SIG-M5 (cell line): ENCODE results near the gene TIMM21.

Source experiments
- DNase-seq: peaks from one replicate; lab custom pipeline; 2025; lab: John Stamatoyannopoulos, UW

The TIMM21 gene, protein sequence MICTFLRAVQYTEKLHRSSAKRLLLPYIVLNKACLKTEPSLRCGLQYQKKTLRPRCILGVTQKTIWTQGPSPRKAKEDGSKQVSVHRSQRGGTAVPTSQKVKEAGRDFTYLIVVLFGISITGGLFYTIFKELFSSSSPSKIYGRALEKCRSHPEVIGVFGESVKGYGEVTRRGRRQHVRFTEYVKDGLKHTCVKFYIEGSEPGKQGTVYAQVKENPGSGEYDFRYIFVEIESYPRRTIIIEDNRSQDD

DNA sequence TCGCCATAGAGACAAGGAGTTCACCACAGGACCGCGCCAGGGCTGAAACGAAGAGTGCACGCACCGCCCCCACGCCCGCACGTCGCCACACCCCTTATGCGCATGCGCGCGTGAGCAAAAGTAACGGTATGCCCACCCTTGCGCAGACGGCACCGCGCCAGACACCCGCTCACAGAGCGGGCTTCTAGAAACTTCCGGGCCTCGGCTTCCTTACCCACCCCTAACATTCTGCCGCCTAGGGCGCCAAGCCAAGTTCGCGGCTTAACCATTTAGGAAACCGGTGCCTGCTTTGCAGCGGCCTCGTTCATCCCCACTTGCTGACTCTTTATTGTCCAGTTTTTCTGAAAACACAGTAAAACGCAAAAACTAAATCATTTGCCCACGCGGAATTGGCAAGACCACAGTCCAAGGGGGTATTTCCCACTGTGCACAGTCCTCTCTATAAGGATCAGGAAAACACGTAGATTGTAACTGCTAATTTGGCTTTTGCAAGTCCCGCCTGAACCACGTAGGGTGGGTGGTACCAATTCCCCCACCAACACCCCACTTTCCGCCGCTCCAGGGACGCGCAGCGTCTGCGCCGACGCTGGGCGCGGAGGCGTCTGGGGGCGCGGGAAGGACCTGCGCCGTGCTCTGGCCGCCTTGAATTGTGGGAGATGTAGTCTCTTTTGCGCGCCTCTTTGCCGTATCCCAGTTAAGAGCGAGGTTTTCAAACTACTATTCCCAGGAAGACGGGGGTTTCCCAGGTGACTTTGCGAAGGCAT is at the start of gene TIMM21, which contains the start of gene FBXO15:
Gene TIMM21 (plus strand): TSS at position 745 of the 764 bp plus-strand sequence. CDS start 286 bp downstream, outside the sequence.
Gene FBXO15 (minus strand): TSS at position 56 of the 764 bp plus-strand sequence. CDS start 49 bp downstream, at position 7.
- peak; percentile 88 for DNase-seq

DNA sequence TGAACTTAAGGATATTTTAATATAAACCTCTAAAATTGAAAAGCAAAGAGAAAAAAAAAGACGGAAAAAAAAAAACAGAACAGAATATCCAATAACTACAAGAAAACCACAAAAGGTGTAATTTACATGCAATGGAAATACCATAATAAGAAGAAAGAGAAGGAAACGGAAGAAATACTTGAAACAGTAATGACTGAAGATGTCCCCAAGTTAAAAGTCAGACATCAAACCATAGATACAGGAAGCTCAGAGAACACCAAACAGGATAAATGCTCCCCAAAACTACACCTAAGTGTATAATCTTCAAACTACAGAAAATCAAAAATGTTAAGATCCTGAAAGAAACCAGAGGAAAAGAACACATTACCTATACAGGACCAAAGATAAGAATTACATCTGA is 39.9 kb upstream of the TIMM21 start:
- DNase-seq, result no peak

DNA sequence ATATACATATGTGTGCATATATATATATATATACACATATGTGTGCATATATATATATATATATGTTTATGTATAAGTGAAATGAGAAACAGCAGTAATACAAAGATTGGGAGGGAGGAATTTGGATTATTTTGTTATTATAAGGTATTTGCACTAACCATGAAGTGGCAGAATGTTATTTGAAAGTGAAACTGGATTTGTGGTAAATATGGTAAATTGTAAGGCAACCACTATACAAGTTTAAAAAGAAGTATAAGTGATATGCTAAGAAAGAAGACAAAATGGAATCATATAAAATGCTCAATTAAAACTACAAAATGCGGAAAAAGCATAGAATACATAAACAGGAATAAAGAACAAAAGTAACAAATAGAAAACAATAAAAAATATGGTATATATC is 38.2 kb upstream of the TIMM21 start:
- DNase-seq, result no peak

DNA sequence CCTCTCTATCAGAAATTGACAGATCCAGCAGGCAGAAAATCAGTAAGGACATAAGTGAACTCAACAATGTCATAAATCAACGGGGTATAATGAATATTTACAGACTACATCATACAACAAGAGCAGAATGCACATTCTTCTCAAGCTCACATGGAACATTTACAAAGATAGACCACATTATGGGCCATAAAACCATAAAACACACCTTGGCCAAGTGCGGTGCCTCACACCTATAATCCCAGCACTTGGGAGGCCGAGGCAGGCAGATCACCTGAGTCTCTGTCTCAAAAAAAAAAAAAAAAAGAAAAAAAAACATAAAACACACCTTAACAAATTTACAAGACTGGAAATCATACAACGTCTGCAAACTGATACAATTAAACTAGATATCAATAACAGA is 37.3 kb upstream of the TIMM21 start:
- no peak for DNase-seq

DNA sequence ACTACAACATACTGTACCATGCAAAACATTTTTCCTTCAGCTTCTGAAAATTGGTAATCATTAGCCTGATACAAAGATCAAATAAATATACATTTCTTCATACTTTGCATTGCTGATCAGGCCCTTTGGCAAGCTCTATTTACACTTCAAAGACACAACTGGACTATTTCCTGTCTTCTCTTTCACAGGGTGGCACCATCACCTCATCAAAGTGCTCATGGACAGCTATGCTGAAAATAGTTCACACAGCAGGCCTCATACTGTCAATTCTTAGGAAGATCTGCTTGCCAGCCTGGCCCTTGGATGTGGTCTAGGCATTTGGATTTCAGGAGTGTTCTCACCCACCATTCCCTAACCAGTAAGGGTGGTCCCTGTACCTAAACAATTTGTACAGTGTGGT is 34.6 kb upstream of the TIMM21 start:
- no peak for DNase-seq

DNA sequence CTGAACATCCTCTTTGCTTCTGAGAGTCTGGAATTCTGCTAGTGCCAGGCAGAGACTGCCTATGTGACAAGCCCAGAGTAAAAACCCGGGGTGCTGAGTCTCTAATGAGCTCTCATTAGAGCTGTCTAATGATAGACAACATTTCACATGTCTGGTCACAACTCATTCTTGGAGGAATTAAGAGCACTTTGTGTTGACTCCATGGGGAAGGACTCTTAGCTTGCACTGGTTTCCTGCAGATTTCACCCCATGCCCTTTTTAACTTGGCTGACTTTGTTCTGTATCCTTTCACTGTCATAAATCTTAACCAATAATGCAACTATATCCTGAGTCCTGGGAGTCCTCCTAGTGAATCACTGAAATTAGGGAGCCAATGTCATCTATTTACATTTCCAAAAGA is 34.2 kb upstream of the TIMM21 start:
- DNase-seq, result no peak

DNA sequence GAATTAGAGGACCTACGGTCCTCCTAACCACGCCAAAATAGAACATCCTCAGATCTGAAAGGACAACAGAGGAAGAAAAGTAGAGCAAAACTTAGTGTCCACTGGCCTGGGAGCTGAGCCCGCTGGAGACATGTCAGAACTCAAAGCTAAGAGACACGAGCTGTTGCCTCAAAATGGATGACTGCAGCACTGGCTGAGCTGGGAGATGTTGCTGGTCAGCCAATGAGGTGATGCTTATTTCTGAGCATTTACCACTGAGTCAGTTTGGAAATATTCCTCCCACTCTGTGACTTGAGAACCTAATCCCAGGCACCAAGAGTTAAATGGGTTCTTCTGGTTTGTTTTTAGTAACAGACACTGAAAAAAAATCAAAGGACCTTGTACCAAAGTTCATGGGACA is 33.3 kb upstream of the TIMM21 start:
- DNase-seq, result no peak

DNA sequence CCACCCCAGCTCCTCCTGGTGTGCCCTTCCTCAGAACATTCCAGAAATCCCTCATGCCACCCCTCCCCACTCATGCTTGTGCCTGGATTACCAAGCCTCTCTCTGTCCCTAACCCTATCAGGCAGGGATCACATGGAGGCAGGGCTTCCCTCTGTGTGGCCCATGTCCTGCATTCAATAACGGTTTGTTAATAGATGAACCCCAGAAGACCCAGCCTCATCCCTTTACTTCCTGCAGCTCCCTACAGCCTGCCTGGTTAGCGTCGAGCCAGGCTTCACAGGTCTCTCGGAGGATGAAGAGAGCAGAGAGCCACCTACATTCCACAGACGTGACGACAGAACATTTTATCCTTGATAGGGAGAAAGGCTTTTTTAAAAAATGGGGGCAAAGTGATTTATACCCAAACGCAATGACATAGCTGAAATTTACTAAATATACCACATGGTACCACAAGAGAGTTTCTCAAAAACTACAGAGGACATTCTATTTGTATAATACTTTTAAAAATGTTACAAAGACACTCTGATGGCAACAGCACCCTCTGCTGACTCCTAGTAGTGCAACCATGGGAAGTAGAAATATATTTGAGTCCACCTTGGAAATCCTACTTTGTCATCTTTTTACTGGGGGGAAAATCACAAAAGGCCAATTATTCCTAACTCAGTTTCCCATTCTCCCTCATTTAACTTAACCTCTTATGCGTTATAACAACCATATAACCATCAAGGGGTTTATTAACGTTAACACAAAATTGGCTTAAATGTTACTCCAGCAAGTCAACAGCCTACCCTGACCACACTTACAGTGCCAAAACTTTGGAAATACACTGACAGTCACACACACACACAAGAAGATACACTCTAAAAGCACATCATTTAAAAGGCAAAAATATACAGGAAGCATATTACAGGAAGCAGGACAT is 31.4 kb upstream of the TIMM21 start:
- DNase-seq, result no peak

DNA sequence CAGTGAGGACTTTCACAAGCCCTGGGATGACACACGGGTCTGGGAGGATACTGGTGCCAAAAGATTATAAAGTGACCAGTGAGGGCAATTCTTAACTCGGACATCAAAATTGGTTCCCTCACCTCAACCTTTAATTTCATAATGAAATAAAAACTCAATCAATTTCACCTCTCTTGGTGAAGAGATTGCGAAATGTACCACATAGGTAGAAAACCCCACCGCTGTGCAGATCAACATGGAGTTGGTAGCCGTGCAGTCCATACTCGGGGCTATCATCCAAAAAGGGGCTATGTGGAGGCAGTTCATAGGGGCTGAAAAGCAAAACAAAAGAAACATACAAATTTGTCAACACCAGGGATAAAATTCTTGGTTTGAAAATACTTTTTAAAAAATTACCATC is 25.1 kb upstream of the TIMM21 start:
- DNase-seq, result no peak

DNA sequence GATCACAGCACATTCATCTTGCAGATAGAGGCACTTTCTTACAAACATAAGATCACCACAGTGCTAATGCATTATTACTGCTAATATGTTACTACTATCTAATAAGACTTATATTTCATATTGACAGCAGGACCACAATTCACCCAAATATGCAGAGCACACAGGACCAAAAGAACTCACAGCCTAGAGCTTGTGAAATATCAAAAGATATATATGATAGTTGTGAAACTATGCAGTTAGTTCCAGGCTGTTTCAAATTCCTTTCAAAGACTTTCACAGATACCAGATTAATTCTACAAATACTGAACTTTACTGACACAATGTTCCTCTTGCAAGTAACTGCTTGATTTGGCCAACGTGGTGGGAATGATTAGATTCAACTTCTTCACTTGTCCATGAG is 23.7 kb upstream of the TIMM21 start:
- no peak for DNase-seq

DNA sequence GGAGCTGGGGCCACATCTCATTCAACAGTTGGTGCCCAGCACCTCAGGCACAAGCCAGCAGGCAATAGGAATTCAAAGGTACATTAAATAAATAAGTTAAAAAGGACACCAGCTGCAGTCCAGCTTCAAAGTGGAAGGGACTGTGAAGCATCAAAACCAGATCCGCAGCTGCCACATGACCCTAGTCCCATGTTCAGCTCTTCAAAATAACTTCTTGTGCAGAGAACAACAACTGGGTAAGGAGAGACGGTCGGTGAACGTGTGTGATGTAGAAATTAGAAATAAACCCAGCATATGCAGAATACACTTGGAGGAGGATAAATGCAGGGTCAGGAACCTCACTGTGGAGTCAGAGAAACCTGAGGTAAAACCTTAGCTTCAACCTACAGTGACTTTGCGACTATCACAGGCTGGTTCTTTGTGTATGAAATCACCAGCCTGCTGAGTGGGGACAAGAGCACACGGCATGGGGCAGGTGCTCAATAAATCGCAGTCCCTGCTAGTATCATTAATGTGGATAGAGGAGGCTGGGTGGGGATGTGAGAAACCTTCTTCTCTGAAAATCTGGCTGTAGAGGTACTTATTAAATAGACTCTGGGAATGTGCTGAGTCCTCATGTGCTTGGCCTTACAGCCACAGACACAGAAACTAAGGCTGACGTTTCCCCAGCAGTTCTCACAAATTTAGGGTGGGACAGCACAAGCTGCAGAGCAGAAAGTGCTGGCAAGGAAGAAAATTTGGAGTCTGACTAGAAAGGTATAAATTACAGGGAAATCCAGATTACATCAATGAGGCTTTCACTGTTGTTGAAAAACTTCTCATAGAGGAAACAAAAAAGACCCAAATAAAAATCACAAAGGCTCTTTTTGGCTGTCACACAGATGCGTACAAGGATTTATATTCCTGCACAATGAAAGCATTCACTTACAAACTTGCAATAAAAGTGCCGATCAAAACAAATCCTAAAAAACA is 21.4 kb upstream of the TIMM21 start:
- no peak for DNase-seq

DNA sequence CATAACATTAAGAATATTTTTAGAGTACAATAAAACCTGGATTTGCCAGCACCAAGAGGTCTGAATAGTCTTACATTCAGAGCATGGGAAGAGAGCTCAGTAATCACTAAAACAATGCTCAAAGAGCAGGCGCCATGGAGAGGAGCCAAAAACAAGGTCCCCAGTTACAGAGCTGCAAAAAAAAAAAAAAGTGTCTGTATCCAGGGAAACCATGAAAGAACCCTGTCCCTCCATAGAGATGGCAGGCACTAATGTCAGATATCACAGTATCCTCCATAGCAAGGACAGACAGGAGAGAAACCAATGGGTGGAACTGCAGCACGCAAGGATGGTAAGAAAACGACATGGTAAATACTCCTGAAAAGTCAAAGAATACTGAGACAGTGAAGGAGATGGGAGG is 20.2 kb upstream of the TIMM21 start:
- DNase-seq, result no peak

DNA sequence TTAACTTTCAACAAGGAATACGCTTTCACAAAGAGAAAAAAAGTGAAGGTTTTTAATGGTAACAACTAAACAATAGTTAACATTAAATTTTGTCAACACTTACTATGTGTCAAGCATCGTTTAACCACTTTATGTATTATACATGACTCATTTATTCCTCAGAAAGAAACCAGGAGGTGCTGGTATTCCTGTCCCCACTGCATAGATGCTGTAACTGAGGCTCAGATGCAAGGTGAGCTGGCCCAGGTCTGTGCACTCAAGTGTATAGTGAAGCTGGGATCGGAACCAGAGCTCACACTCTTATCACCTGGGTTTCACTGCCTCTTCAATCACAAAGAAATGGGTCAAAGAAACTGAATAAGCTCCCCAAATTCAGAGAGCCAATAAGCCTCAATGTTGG is 17.2 kb upstream of the TIMM21 start:
- DNase-seq, result no peak

DNA sequence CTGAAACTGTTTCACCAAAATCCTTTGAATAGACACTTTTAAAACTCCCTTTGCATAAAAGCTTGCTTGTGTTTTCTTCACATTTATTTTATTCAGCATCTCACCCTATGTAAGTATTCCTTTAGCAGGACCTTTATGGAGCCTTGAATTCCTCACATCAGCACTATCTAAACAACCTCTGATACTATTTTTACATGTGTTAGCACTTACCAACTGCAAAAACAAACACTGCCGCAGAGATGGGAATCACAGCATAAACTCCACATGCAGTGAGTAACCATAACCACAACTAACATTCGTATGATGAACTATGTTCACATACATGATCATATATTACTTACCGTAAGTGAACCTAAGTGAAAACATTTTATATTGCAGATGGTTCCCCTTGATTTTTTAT is 16.1 kb upstream of the TIMM21 start:
- no peak for DNase-seq

DNA sequence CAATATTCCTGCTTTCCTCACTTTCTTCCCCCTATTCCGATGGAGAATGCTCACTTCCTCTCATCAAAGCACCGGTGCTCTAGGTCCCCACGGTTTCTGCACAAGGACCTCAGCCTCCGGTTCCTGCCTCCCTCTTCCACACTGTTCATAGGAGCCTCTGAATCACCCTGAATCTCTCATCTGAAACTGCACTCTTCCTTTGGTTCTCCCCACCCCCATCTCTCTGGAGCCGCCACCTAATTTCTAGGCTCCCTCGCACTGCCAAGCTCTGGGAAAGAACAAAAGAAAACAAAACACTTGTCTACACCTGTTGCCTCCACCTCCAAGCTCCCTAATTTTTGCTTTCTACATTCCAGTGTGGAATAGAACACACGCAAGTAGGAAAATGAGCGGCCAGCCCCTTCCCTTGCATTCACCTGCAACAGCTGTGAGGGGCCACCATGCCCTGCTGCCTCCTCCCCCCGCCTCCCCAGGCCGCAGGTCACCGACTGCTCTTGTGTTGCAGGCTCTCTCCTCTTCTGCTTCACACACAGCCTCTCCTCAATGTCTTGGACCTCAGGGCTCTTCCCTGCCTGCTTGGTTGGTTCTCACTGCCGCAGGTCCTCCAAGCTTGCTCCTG is 10.3 kb upstream of the TIMM21 start:
- no peak for DNase-seq

DNA sequence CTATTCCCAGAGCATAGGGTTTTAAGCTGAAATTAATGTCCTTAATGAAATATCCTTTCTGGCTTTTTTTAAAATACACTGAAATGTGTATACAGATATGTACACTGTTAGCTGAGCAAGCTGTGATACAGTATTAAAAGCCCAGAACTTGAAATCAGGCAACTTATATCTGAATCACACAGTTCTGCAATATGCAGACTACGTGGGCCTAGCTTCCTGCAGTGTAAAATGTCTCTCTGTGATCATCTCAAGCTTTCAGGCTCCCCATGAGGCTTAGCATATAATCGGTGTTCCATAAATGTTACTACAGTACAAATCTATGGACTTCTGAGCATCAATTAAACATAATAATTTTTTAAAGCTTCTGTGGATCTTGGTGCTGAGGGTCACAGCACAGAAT is 8.9 kb upstream of the TIMM21 start:
- no peak for DNase-seq

DNA sequence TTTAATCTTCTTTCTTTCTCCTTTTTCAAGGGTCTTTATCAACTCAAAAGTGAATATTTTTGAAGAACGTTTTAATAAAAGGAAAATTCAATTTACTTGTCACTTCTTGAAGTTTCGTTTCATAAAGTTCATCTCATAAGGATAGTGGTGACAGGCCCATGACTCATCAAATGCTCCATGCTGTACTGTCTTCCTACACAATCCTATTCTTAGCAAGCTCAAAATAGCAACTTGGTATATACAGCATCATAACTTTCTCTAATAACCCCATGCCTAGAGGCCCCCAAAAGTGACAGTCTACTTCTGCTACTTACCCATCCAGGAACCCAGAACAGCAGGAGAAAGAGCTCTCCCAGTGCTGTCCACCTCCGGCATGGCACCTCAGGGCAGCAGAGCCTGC is 8.4 kb upstream of the TIMM21 start:
- DNase-seq, result peak; percentile 19

DNA sequence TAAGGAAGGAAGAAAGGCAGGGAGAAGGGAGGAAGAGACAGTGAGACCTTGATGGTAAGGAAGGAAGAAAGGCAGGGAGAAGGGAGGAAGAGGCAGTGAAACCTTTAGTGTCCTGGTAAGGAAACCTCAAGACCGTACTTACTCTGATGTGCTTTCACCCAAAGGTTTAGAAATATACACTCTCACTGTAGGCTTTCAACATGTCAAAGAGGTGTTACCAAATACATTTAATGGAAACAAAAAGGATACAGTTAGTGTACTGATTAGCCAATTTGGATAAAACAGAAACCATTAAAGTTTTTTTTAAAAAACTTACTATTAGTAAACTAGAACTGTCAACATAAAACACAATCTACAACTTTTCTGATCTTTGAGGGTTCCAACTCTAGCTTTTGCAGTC is 7.7 kb upstream of the TIMM21 start:
- no peak for DNase-seq

DNA sequence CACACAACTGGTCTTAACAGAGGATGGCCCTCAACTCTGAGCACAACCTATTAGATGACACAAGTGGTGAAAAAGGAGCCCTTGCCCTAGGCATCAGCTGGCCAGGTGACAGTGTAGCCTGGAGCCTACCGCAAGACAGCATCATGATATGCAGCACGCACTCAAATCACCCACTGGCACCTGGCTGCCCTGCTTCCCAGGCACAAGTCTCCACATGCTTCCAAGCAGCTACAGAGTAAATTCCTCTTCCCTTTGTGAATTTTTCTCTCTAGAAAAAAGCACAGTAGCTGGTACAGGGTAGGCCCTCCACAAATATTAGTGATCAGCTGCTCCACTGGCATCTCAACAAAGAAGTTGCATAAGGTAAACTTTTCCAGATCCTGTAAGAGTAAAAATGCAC is 6.7 kb upstream of the TIMM21 start:
- no peak for DNase-seq

DNA sequence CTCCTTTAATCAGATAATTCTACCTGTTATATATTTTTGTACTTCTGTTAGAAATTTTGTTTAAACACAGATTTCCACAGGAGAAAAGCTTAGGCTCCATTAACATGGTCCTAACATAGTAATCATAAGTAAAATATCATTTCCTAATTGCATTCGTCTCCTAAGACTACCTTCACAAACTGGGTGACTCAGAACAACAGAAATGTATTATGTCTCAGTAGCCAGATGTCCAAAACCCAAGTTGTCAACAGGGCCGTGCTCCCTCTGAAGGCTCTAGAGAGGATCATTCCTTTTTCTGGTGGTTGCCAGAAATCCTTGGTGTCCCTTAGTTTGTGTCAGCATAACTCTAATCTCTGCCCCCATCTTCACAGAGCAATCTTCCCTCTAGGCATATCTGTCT is 6.1 kb upstream of the TIMM21 start:
- no peak for DNase-seq

DNA sequence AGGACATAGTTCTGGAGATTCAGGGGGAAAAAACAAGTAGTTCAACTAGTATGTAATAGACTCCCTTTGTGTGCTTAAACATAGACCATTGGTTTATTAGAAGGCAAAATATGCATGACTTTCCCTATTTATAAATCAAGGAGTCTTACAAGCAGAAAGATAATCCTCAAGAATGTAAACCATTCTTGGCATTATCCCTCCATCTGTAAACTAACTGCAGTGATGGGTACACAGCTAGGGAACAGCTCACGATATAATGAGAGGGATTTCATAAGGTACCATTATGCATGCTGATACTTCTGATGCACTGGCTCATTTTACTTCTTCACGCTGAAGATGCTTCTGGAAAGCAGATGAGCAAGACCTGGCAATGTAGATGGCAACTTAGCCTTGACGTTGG is 1.6 kb upstream of the TIMM21 start:
- no peak for DNase-seq
